ENCODE results near the gene NISCH. TPM values are rescaled to one million over a fixed set of nuclear protein-coding genes. Genes with fewer than 3 reads are reported as not detected.

NISCH gene
- total and polyA plus RNA-seq, 2 donors (not counting 3 experiments of a cell fraction or from before 2014, with no cell fraction given): 156 to 178 TPM

- Histone ChIP-seq H3K9me3 (replicated peaks; ENCODE audit: control insufficient read depth, insufficient read depth, low read length) (no peaks in the 10 kb centered on the region), H3K4me1 (ENCODE audit: control insufficient read depth, extremely low read depth, insufficient read depth, low read length) (peaks cover 8% of the 10 kb centered on the region), H3K27me3 (ENCODE audit: control insufficient read depth in 2 of 2, insufficient read depth in 2 of 2, low read length in 2 of 2) (no peaks in the 10 kb centered on the region), H3K9ac (replicated peaks; ENCODE audit: extremely low read depth, insufficient read depth, low read length) (no peak overlapping the region), H3K36me3 (ENCODE audit: control insufficient read depth in 2 of 2, extremely low read depth in 1 of 2, insufficient read depth in 2 of 2, low read length in 2 of 2) (peaks cover 8 to 80% of the 10 kb centered on the region in 2 experiments), H3K79me2 (ENCODE audit: control insufficient read depth, insufficient read depth, low read length) (no peaks in the 10 kb centered on the region), H3K4me3 (replicated peaks in 1 of 3; ENCODE audit: insufficient read depth in 1 of 3, low read depth in 1 of 3, low read length in 3 of 3) (no peak overlapping the region), H2AFZ (ENCODE audit: low read depth, low read length) (no peak overlapping the region), H3K9me1 (replicated peaks; ENCODE audit: control insufficient read depth, extremely low read depth, insufficient read depth, low read length) (no peaks in the 10 kb centered on the region), H3K27ac (ENCODE audit: insufficient read depth, low read depth, low read length) (no peak overlapping the region), H3K4me2 (ENCODE audit: insufficient read depth, low read length) (no peak overlapping the region), H4K20me1 (replicated peaks; ENCODE audit: control insufficient read depth, extremely low read depth, insufficient read depth, low read length) (no peaks in the 10 kb centered on the region)
- intact Hi-C loops (cut with micrococcal nuclease) (no loop called here), dilution Hi-C loops (cut with MboI; ENCODE audit: extremely low pct_ligation_motif_present, low sequenced_read_pairs) (no loop called here)
- ChIA-PET POLR2A (no interaction called here), CTCF (interaction anchor here (2.1 kb wide), 1 partner anchor 10 kb away, joined by 8 read pairs; the partner anchor contains the start of gene STAB1)
- DNase-seq (ENCODE audit: low read depth, low spot score) (no peak), FAIRE-seq (no peak)
- TF ChIP-seq POLR2AphosphoS5 (IDR thresholded peaks at IDR 0.05; ENCODE audit: insufficient read depth, low read depth, low read length) (no peak), GATA2 (IDR thresholded peaks at IDR 0.05; ENCODE audit: insufficient read depth, insufficient read length, low read depth, low read length) (no peak), JUN (IDR thresholded peaks at IDR 0.05; ENCODE audit: borderline replicate concordance, insufficient read depth, insufficient read length, low read depth) (no peak), FOS (IDR thresholded peaks at IDR 0.05; ENCODE audit: borderline replicate concordance, insufficient read depth, low read length) (no peak), EZH2 (IDR thresholded peaks at IDR 0.05; ENCODE audit: borderline replicate concordance, low read depth, low read length, severe bottlenecking) (no peak), MAX (IDR thresholded peaks at IDR 0.05; ENCODE audit: insufficient read depth, insufficient read length) (no peak), MYC (IDR thresholded peaks at IDR 0.05; ENCODE audit: low read depth, low read length) (no peak), POLR2A (IDR thresholded peaks at IDR 0.05; ENCODE audit: low read depth, low read length) (no peak), CTCF (IDR thresholded peaks at IDR 0.05; ENCODE audit: extremely low read depth in 1 of 2, insufficient read depth in 1 of 2, low read depth in 1 of 2, low read length in 2 of 2) (no peak)
- BruUV-seq (replicated peaks): no TSS peak
Measured at GRCh38 chr3:52484680-52485461, 29.5 kb downstream of the NISCH start.

Data from endothelial cell of umbilical vein (primary cell).